GM10248 (cell line): ENCODE measurements around the gene PPP1R13L.

Source experiments
- CTCF ChIA-PET: fragments of 300-600 bp; sonication (Branson Sonifier 250); formaldehyde crosslinking; extraction: SDS; loops from one replicate; lab custom pipeline; 2021; ENCODE audit warnings: antibody characterized with exemption; lab: Yijun Ruan, JAX
- POLR2A ChIA-PET: fragments of 350-650 bp; sonication (Branson Sonifier 250); formaldehyde crosslinking; extraction: SDS; loops from one replicate; lab custom pipeline; 2020; ENCODE audit warnings: antibody characterized with exemption; lab: Yijun Ruan, JAX
- DNase-seq: peaks from one replicate; pipeline ENCODE4 v3.0.0; 2012; ENCODE audit errors: extremely low spot score
- CTCF ChIP-seq: IDR thresholded peaks from 2 replicates; pipeline ENCODE4 v1.5.1; 2012; ENCODE audit warnings: mild to moderate bottlenecking, low read depth; ENCODE audit errors: extremely low read depth, missing control alignments, control extremely low read depth

Gene PPP1R13L

GRCh38 chr19:45403781-45404556 lies 900 bp downstream of the PPP1R13L start:
- DNase-seq: peak; percentile 88
- peak; percentile 52 for TF ChIP-seq CTCF
- CTCF ChIA-PET: interaction anchor here (0.9 to 2.9 kb wide), 12 partner anchors 10 to 81 kb away, joined by 3 to 16 read pairs (median 4); no protein-coding TSS in a partner anchor
- POLR2A ChIA-PET: no interaction called here

- POLR2A ChIA-PET: no interaction called here
- no peak for DNase-seq
- CTCF ChIA-PET: interaction anchor here (0.9 to 2.9 kb wide), 14 partner anchors 9 to 82 kb away, joined by 3 to 16 read pairs (median 6); no protein-coding TSS in a partner anchor
- no peak for TF ChIP-seq CTCF
Measured at GRCh38 chr19:45403272-45403671, 1.6 kb downstream of the PPP1R13L start.

GRCh38 chr19:45402298-45403061 lies 2.4 kb downstream of the PPP1R13L start:
- CTCF ChIA-PET: interaction anchor here (0.8 to 2.9 kb wide), 13 partner anchors 8 to 414 kb away, joined by 3 to 16 read pairs (median 5); no protein-coding TSS in a partner anchor
- peak; percentile 52 for TF ChIP-seq CTCF
- POLR2A ChIA-PET: no interaction called here
- peak; percentile 57 for DNase-seq

- ChIA-PET POLR2A (no interaction called here), CTCF (interaction anchor here (1.0 to 2.9 kb wide), 10 partner anchors 11 to 415 kb away, joined by 3 to 16 read pairs (median 4); no protein-coding TSS in a partner anchor)
- no peak for TF ChIP-seq CTCF
- DNase-seq: no peak
Measured at GRCh38 chr19:45401815-45402214, 3.1 kb downstream of the PPP1R13L start.

- no peak for TF ChIP-seq CTCF
- no peak for DNase-seq
- ChIA-PET POLR2A (no interaction called here), CTCF (interaction anchor here (1.1 to 2.8 kb wide), 5 partner anchors 9 to 86 kb away, joined by 3 to 16 read pairs (median 3); no protein-coding TSS in a partner anchor)
Measured at GRCh38 chr19:45400192-45400591, 4.7 kb downstream of the PPP1R13L start.
